UCSD-AML1 (cell line): ENCODE measurements around the gene TNK1.
A peak's percentile ranks its signal among the peaks of the same experiment; 100 is the strongest.
"Not testable (repeated sequence)": the region's sequence is repeated elsewhere in the genome, so short reads cannot be mapped to it uniquely, and the experiment has no call there.

Experiments used
- DNase-seq: peaks from one replicate; lab custom pipeline; 2025; ENCODE audit not compliant: unreplicated experiment; lab: John Stamatoyannopoulos, UW

Gene TNK1

GRCh38 chr17:7355053-7355452 lies 25.8 kb upstream of the TNK1 start, which contains the start of gene TMEM95:
TSS of gene TMEM95 (plus strand) at chr17:7355156. CDS start at chr17:7355205, 49 bp downstream.
- DNase-seq, result no peak

DNA sequence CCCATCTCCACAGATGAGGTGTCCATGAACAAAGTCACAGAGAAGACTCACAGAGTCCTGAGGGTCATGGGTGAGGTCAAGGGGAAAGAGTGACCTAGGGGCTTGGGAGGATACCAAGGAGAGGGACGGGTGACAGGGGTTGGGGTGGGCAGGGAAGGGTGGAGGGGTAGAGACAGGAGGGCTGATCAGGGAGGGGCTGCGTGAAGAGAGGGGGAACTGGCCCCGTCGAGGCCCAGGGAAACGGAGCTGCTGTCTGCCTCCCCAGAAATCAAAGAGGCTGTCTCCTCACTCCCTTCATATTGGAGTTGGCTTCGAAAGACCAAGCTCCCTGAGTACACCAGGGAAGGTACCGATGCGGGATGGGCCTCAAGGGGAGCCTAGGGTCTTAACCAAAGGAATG lies 25.3 kb upstream of the TNK1 start:
- DNase-seq, result no peak

GRCh38 chr17:7356072-7356549 lies 24.8 kb upstream of the TNK1 start:
- DNase-seq, result peak; percentile 85

DNA sequence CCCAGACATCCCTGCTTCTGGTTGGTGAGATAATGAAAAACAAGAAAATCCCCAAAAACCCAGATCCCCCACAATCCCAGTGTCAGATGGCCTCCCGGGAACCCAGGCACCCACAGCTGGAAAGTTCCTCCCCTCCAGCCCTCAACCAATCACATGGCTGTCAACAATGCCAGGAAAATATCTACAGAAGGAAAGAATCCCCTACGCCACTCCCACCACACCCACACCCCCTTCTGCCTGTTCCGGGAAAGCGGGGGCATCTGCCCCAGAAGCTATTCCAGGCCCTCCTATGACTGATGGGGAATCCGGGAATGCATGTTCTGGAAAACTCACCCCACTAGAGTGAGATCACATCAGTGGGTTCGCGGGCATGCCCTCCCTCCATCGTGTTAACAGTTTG lies 24.1 kb upstream of the TNK1 start:
- DNase-seq, result no peak

DNA sequence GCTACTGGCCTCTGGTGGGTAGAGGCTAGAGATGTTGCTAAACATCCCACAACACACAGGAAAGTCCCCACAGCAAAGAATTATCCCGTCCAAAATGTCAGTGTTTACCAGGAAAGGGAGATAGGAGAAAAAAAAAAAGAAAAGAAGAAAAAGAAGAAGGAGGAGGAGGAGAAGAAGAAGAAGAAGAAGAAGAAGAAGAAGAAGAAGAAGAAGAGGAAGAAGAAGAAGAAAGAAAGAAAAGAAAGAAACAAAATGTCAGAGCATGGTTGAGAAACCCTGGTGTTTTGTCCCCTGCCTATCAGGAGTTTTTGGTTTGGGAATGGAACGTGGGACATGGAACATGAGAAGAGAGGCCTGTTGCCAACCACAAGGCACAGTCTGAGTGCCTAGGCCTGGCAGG lies 23.5 kb upstream of the TNK1 start:
- no peak for DNase-seq

DNA sequence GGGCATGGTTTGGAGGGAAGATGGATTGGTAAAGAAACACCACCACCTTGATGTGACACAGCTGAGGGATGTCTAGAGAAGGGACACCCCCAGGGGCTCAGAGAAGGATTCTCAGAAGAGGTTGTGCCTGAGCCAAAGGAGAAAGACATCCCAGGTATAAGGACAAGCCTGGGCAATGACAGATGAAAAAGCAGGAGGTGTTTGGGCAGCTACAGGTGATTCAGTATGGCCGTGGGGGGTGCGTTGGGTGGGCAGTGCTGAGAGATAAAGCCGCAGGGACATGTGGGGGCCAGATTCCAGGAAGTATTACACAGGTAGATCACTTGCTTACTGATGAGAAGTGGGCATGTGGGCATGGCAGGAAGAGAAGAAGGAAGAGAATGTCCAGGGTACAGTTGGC lies 19.0 kb upstream of the TNK1 start:
- no peak for DNase-seq

DNA sequence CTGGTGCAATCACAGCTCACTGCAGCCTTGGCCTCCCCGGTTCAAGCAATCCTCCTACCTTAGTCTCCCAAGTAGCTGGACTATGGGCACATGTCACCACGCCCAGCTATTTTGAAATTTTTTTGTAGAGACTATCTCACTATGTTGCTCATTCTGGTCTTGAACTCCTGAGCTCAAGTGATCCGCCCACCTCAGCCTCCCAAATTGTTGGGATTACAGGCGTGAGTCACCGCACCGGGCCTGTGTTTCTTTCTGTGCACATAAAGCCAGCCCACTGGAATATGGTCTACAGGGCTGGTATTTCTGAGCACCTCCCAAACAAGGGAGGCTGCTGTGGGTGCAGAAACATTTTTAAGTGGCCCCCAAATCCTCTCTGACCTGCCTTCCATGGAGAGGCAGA lies 17.6 kb upstream of the TNK1 start:
- DNase-seq, result no peak

DNA sequence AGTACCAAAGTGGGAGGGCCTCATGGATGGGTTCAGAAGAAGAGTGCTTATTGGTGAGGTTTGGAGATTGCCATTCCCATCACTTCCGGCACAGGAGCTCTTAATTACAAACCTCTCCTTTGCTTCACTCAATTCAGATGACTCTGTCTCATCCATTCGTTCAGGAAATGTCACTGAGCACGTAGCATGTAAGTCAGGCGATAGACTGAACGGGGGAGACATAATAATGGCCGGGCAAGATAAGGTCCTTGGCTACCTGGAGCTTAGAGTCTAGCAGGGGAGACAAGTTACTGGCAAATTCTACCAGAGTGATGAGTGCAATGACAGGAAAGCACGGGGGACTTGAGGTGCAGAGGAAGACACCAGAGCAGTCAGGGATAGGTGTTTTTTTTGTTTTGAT lies 14.9 kb upstream of the TNK1 start:
- not testable (repeated sequence) for DNase-seq

- DNase-seq, result no peak
Observed at GRCh38 chr17:7367083-7367482, 13.8 kb upstream of the TNK1 start.

DNA sequence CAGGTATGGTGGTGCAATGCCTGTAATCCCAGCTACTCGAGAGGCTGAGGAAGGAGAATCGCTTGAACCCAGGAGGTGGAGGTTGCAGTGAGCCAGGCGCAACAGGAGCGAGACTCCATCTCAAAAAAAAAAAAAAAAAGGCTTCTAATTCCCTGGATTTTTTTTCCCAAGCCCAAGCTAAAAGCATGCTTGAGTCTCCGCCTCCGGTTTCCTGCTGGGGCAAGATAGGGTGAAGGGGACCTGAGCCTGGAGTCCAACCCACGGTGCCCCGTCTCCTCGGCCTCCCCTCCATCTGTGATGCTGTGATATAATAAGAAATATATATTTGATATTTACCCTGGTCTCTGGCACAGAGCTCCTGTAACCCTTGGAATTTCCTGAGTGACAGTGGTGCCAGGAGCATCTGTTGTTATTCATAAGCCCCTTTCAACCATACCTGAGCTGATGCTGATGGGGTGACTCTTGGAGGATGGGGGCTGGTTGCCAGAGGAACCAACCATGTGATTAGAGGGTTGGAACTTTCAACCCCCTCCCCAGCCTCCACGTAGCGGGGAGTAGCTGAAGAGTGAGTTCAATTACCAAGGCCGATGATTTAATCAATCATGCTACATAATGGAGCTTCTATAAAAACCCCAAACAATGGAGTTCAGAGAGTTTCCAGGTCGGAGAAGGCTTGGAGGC lies 12.8 kb upstream of the TNK1 start:
- no peak for DNase-seq

GRCh38 chr17:7368599-7368994 lies 12.3 kb upstream of the TNK1 start:
- DNase-seq, result not testable (repeated sequence)

- no peak for DNase-seq
Observed at GRCh38 chr17:7369825-7370224, 11.1 kb upstream of the TNK1 start.

DNA sequence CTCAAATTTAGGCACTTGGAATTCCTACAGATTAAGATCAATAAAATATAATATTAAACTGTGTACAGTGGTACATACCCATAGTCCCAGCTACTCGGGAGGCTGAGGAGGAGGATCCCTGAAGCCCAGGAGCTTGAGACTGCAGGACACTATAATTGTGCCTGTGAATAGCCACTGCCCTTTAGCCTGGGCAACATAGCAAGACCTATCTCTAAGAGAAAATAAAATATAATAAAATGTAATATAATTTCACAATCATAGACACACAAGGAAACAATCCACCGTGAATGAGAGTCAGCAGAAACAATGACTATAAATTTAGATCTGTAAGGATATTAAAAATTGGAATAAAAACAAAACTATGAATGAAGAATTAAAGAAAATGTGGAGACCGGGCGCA lies 10.0 kb upstream of the TNK1 start:
- DNase-seq, result no peak

GRCh38 chr17:7374353-7374752 lies 6.5 kb upstream of the TNK1 start:
- no peak for DNase-seq

- DNase-seq, result no peak
Observed at GRCh38 chr17:7379134-7379533, 1.8 kb upstream of the TNK1 start.

GRCh38 chr17:7380321-7380720 lies 568 bp upstream of the TNK1 start:
- no peak for DNase-seq

- DNase-seq, result no peak
Observed at GRCh38 chr17:7382901-7383300, 2.0 kb downstream of the TNK1 start.

GRCh38 chr17:7383371-7383741 lies 2.5 kb downstream of the TNK1 start:
- DNase-seq, result no peak

- no peak for DNase-seq
Observed at GRCh38 chr17:7383742-7384488, 3.0 kb downstream of the TNK1 start.

DNA sequence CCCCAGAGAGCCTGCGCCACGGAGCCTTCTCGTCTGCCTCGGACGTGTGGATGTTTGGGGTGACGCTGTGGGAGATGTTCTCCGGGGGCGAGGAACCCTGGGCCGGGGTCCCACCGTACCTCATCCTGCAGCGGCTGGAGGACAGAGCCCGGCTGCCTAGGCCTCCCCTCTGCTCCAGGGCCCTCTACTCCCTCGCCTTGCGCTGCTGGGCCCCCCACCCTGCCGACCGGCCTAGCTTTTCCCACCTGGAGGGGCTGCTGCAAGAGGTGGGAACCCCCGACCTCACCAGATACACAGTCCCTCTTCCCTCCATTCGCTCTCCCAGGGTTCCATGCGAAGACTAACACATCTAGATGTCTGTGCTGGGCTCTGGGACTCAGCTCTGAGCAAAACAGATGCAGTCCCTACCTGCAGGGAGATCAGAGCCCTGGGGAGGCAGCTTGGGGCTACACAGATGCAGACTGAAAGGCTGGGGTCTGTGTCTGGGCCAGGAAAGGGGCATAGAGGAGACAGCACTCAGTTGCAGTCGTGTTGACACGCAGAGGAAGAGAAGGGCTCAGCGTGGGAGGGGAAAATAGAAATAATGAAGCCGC lies 3.7 kb downstream of the TNK1 start:
- no peak for DNase-seq

DNA sequence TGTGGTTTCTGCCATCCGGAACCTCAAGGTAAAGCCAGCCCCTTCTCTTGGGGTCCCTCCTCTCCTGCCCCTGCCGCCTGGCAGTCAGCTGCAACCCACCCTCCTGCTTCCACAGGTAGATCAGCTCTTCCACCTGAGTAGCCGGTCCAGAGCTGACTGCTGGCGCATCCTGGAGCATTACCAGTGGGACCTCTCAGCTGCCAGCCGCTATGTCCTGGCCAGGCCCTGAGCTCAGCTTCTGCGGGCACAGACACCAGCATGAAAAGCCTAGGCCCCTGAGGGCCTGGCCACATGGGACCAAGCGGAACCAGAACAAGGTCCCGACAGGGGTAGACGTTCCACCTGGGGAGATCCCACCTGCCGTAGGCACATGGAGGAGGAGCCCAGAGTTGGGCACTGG lies 8.0 kb downstream of the TNK1 start:
- DNase-seq, result no peak
